Fibroblast of villous mesenchyme (primary cell): ENCODE measurements around the gene UBC. TPM values are rescaled to one million over a fixed set of nuclear protein-coding genes. Genes with fewer than 3 reads are reported as not detected.
A peak's percentile ranks its signal among the peaks of the same experiment; 100 is the strongest.

Source experiments
- DNase-seq: peaks from one replicate; pipeline ENCODE4 v3.0.0-alpha.2; 2010; ENCODE audit warnings: low read depth
- H3K4me3 ChIP-seq: 2 replicates; pipeline ENCODE4 v1.5.1; 2011; ENCODE audit warnings: low read depth, mild to moderate bottlenecking, low read length
- CTCF ChIP-seq: IDR thresholded peaks from 2 replicates; pipeline ENCODE4 v1.5.1; 2012; ENCODE audit warnings: low read depth, mild to moderate bottlenecking, low read length; ENCODE audit not compliant: insufficient read depth
- total RNA-seq: library from RNA; depleted of rRNA; stranded (reverse); fragments of >200 nt; gene quantifications from 2 replicates; pipeline ENCODE4 v1.2.3, GENCODE V29; 2012

UBC gene
- total RNA-seq, 1 donor: 1,520 TPM

GRCh38 chr12:124866883-124867400 lies 47.5 kb downstream of the UBC start:
- no peak for TF ChIP-seq CTCF
- DNase-seq: no peak
- H3K4me3 ChIP-seq: no peak overlapping the region

- H3K4me3 ChIP-seq: no peak overlapping the region
- no peak for TF ChIP-seq CTCF
- no peak for DNase-seq
Observed at GRCh38 chr12:124866195-124866882, 48.1 kb downstream of the UBC start.

DNA sequence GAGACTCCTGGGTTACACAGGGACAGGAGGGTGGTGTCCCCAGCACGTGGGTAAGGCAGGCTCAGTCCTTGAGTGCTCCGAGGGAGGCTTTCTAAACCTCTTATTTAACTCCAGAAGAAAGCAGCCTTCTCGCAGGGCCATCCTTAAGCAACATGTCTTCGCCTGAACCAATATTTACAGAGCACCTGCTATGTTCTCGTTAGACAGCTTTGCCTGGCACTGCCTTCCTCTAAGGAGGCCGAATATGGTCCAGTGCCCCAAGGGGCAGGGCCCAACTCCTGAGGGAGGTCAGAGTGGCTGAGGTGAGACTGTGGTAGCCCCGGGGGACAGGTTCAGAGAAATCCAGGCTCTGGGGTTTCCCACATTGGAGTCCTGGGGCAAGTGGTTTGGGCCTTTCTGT lies 48.7 kb downstream of the UBC start:
- no peak overlapping the region for H3K4me3 ChIP-seq
- TF ChIP-seq CTCF: no peak
- no peak for DNase-seq

DNA sequence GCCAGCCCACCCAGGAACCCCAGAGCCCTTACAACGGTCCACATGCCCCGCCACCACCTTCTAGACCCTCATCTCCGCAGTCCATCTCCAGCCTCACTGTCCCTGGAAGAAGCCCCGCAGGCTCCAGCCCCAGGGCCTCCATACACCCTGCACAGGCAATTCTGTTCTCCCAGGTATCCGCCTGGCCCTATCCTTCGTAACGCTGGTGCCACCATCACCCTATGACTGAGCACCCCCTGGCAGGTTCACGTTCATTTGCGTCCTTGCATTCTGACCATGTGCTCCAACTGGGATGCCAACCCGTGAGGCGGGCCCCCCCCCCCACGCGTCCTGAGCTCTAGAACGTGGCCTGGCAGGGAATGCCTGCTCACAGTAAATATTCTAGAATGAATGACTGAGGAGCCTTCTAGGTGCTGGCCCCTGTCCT lies 50.1 kb downstream of the UBC start:
- DNase-seq: no peak
- no peak for TF ChIP-seq CTCF
- H3K4me3 ChIP-seq: no peak overlapping the region

- TF ChIP-seq CTCF: no peak
- DNase-seq: peak; percentile 79
- peak within 1 kb of the TSS; percentile 69 for H3K4me3 ChIP-seq
Observed at GRCh38 chr12:124863416-124864325, 50.8 kb downstream of the UBC start, which contains the start of gene SCARB1. TSS of gene SCARB1 (minus strand) at chr12:124863864. CDS start at chr12:124863720, 144 bp downstream.

GRCh38 chr12:124862768-124863415 lies 51.6 kb downstream of the UBC start:
- no peak for TF ChIP-seq CTCF
- DNase-seq: peak; percentile 37
- H3K4me3 ChIP-seq: peak overlapping the region; percentile 69
